GM19467 (cell line): ENCODE results near the gene YWHAH.

Experiments used
- ATAC-seq: cut with Tn5 transposase; IDR thresholded peaks from one replicate; pipeline ENCODE4 v1.9.1; 2021; ENCODE audit warnings: mild to moderate bottlenecking, moderate library complexity; ENCODE audit not compliant: unreplicated experiment

The YWHAH gene

DNA sequence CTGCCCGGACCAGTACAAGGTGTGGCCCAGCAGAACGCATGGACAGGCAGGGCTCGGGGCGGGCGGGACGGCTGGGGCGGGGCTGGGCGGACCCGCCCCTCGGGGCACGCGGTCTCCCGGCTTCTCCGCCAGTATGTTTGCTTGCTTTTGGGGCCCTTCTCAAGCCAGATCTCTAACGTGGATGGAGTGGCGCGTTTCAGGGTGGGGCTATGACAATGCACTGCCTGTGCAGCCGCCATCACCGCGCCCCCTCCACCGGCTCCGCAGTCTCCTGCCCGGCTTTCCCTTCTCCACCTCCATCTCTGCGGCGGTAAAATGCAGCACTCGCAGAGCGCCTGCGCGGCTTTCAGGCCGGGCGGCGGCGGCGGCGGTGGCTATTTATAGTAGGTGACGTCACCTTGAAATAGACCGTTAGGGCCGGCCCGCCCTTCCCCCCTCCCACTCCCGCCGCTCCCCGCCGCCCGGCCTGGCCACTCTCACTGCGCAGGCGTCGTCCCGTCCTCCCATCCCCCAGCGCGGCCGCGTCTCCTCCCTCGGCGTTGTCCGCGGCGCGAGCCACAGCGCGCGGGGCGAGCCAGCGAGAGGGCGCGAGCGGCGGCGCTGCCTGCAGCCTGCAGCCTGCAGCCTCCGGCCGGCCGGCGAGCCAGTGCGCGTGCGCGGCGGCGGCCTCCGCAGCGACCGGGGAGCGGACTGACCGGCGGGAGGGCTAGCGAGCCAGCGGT is at the start of gene YWHAH:
Gene YWHAH, plus strand, starts transcription at position 558 of the 722 bp plus-strand sequence. CDS start 199 bp downstream, outside the sequence.
- peak; percentile 58 for ATAC-seq

DNA sequence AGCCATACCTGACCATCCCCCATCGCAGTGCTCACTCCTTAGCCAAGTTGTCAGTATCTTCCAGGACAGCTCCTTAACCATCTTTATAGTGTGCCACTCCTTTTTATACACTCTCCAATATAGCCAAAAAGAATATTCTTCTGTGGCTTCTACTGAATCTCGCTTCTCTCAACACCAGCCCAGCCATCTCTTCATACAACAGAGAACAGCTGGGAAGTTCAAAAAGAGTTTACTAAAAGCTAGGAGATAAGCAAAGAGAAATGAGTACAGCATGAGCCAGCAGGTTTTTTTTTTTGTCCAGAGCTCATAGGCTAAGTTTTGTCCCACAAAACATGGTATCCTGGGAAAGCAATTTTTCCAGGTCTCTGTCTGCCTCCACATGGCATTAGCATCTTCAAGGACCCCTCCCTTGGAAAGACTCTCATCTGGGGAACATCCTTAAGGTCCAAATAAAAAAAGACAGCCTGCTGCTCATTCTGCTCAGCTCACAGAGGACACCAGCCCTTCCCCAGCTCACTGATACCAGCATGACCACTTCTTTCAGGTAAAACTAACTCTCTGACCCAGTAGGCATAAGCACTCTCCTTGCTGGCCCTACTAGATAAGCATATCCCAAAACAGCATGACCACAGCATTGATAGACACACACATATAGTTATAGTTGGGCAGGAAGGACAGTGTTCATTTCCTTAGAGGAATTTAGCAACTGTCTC is 48.8 kb upstream of the YWHAH start:
- no peak for ATAC-seq

DNA sequence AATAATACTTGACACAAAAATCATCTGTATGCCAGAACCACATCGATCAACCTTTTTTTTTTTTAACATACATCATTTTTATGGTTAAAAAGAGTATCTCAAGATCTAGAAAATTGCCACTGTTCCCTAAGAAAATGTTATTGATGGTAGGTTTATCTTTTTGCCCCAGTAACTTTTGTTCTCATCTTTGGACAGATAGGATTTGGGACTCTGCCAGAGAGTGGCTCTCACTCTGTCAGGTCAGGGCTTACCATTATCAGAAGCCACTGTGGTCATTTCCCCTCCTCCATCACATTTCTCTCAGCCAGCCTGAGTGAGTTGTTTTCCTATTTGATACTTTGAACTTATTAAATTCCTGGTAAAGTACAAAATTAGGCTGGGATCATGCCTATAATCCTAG is 47.9 kb upstream of the YWHAH start:
- no peak for ATAC-seq

DNA sequence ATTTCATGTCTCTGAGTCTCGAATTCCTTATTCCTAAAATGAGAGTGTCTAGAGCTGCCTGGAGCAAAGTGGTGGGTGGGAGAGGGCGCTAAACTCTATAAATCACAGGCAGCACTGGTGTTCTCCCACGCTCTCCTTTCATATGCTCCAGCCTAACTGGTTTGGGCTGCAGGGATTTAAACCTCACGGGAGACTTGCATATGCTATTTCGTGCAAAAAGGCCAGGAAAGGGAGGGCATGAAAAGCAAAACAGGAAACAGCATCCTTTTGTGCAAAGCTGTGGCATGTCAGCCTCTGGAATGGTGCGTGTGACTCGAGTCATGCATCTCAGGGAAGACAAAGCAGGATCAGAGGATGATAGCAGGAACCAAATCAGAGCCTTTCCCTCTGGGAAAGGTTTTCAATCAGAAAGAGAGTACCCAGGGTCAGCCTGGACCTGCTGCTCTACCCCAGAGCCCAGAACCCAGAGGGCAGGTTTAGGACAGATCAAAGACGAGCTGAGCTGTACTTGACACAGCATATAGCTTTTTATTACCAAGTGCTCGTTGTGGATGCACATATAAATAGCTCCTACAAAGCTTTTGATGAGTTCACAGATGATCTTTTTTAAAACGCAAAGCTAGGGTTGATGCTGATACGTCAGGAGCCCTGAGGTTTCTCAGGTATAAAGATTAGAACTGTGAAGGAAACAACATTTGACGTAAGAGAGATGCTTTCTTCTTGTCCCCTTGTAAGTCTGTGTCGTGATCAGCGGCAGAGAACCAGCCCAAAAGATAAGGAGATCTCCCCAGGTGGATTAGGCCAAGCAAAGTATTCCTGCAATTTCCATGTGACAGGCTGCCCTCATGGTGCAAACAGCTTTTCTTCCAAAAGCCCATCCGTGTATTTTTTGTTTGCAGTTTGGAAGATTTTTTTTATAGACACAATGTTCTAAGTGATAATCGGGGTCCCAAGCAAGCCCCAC is 46.2 kb upstream of the YWHAH start:
- no peak for ATAC-seq

DNA sequence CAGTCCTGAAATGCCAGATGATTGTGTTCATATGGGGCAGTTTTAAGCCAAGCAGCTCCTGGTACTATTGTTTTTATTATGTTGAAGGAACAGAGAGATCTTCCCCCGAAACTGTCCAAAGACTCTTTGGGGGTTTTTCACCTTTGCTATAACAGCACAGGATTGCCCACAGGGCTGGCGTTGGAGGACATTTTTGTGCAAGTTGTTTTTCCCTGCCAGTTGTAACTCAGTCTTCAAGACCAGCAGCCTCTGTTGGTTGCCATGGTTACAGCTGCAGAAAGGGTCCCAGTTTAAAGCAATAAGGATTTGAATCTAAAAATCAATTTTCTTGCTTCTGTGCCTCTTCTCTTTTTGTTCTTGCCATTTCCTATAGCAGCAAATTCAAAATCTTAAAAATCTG is 45.4 kb upstream of the YWHAH start:
- no peak for ATAC-seq

DNA sequence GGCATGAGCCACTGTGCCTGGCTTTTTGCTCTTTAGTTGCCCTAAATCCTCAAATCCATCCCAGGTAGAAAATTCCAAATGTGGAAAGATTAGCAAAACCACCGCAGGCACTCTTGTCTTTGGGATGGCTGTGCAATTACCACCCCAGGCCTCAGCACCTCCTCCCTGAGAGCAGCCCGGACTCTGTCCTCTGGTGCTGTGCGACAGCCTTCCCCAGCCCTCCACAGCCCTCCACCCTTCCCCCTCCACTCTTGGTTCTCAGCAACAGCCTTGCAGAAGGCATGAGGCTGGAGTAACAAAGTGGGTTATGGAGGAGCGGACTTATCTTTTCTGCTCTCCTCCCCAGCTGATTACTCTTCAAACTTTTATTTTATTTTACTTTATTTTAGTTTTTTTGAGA is 44.7 kb upstream of the YWHAH start:
- no peak for ATAC-seq

DNA sequence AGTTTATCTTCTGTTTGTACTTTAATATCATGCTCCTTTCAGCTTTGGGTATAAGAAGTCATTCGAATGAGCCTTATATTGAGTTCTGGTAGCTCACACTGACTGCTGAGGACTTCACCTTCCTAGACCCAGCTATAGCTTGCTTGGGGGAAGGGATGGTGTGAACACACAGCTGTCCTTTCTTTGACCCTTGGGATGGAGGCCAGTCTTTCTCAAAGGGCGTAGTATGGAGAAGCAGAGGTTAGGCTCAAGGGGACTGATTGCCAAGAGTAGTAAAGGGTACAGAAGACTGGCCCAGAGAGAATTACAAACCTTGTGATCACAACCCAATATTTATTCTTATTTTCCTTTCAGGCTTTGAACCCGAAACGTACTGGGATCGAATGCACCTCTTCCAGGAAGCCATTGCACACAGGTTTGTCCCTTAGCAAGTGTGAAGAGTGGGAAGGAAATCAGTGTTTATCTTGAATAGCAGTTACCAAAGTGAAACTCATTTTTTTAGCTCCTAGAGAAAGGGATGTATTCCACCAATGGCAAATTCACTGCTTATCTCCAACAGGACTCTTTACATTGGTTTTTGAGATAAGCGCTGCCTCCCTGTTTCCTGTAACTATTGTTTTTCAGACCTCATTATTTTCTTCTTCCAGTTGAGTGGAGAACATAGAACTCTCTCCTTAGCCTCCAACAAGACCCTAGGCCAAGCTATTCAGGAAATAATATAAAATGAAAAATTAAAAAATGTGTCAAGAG is 42.8 kb upstream of the YWHAH start:
- no peak for ATAC-seq

DNA sequence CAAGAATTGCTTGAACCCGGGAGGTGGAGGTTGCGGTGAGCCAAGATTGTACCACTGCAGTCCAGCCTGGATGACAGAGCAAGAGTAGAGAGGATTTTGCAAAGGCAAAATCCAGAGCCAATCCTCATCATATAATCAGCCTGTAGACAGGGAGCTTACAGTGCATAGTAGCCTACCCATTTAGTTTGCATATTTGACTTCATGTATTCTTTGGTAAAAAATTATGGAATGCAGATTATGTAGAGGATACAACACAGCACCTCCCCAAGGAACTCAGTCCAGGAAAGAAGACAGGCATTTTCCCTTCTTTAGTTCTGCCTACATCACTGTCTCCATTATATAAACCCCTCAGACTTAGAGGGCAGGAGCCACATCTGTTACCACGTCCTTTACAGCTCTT is 39.7 kb upstream of the YWHAH start:
- ATAC-seq = no peak

DNA sequence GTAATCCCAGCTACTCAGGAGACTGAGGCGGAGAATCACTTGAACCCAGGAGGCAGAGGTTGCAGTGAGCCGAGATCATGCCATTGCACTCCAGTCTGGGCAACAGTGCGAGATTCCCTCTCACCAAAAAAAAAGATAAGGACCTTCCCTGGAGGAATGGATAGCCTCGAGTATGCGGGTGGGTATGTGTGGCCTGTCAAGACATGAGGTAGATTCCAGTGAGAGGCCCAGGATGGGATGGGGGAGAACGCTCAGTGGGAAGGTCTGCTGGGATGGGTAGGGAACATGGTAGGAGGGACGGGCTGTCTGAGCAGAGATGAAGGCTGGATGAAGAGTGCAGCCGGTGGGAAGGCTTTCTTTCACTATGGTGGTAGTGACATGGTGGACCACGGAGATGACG is 39.0 kb upstream of the YWHAH start:
- ATAC-seq = no peak

DNA sequence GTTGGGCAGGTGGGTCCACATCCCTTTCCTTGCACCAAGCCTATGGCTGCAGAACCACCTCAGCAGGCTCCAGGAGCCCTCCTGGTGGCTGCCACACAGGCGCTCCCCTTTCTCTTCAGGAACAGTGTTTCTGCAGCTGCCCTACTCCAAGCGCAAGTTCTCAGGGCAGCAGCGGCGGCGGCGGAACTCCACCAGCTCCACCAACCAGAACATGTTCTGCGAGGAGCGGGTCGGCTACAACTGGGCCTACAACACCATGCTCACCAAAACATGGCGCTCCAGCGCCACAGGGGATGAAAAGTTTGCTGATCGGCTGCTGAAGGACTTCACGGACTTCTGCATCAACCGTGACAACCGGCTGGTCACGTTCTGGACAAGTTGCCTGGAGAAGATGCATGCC is 38.2 kb upstream of the YWHAH start:
- no peak for ATAC-seq

DNA sequence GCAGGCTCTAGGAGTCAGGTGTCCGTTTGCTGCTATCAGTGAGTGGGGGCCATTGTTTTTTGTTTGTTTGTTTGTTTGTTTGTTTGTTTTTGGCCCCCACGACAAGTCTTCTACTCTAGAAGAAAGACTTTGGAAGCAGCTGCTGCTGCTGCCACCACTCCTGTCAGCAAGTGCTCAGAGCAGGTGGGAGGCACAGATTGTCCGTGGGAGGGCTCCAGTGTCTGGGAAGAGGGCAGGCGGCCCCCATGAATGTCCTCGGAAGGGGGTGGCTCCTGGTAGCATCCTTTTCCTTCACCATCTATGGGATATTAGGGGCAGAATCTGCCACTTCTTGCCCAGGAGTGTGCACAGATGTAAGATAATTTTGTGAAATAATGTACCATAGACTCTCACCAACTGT is 37.8 kb upstream of the YWHAH start:
- no peak for ATAC-seq

DNA sequence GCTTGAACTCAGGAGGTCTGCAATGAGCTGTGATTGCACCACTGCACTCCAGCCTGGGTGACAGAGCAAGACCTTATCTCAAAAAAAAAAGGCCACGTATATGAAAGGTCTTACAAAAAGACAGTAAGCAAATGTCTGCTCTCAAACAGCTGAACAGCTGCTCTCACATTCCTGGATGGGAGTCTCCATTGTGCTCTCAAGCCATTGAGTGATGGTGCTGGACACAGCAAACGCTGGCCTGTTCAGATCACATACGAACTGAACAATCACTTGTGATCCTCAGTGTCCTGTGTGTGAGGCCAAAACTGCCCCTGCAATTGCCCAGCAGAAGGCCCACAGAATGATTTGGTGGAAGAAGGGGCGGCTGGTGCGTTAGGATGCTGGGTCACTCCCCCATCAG is 34.4 kb upstream of the YWHAH start:
- ATAC-seq = no peak

DNA sequence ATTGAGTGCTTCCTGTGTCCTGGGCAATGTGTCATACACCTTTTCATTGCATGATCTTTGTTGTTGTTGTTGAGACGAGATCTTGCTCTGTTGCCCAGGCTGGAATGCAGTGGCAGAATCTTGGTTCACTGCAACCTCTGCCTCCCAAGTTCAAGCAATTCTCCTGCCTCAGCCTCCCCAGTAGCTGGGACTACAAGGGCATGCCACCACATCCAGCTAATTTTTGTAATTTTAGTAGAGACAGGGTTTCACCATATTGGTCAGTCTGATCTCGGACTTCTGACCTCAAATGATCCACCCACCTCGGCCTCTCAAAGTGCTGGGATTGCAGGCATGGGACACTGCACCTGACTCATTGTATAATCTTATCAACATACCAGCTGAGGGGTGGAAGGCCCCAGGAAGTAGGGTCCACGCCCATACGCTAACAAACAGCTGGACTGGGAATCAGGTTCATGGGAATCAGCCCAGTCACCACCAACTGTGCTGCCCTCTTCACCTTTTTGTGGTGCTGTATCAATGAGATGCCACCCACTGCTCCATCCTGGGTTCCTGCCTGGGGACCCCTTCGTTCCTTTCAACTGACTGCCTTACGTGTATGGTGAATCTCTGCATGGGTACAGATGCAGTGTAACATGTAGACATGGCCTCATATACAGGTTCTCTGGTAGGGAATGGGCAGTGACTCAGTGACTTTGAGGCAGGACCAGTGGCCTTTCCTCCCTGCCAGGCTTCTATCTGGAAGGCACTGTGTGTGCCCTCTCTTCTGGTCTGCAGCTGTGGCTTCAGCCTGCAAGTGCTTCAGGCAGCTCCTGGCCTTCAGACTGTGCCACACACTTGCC is 32.5 kb upstream of the YWHAH start:
- ATAC-seq = no peak

DNA sequence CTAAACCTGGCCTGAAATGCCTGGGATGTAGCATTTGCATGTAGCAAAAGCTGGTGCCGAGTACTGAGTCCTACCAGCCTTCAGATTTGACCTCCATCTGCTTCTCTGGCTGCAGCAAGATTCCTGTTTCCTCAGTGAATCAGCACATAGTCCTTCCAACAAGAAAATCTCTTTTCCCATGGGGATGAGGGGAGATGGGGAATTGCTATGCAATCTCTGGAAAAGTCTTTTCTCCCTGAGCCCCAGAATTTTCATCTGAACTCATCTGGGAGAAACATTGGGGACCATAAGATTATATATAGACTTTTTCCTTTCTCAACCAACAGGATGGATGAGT is 32.0 kb upstream of the YWHAH start:
- no peak for ATAC-seq

DNA sequence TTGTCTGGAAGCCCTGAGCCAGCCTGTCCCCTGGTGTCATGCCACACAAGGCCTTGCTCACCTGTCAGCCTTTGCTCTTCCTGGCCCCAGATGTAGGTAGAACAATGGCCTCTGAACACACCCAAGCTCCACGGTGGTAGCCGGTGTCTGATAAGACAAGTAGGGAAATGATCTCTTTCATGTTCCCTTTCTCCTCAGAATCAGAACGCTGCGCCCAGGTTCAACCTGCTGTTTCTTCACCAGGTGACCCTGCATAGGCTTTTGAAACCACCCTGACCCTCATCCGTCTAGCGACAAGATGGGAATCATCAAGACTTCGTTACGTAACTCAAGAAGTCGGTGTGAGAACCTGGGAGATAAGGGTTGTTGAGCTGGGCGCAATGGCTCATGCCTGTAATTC is 28.7 kb upstream of the YWHAH start:
- ATAC-seq = no peak

DNA sequence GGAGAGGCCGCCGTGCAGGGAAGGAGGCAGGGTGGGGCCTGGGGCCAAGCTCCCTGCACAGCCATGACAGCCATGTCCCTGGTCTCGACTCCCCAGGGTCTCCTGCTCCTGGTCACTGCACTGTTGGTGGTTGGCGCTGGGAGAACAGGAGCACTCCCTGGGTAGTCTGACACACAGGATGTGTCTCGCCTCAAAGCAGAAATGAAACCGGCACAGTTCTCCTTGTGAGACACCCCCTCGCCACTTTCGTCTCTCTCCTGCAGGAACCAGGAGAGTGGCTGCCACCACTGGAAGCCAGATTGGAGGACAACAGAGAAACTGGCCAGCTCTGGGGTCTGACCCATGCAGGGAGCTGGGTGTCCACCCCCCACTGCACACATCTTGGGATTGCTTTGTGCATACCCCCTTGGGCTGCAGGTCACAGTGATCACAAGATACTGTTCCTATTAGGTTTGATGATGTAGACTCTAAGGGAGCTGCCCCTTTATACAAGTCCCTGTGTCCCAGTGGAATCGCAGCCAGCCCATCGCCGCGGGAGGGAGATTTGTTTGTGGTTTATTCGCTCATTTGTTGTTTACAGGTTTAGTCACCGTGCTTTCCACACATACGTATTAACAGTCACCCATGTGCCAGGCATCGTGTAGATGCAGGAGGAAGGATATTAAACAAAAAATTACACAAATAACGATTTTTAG is 27.0 kb upstream of the YWHAH start:
- ATAC-seq = peak; percentile 69

DNA sequence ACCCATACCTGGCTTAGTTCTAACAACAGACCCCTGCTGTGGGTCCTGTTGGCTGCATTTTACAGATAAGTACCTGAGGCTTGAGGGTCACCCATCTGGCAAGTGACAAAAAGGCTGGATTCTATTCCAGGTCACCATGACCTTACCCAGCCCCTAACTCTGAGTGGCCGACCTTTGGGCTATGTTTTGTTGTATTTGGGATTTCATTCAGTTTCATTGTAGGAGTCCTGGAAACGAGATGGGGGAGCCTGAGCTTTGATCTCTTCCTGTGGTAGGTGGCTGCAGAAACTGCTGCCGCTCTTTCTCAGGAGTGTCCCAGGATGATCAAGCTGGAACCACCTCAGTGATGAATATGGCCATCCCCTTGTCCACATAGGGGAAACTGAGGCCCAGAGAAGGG is 24.6 kb upstream of the YWHAH start:
- ATAC-seq = no peak

DNA sequence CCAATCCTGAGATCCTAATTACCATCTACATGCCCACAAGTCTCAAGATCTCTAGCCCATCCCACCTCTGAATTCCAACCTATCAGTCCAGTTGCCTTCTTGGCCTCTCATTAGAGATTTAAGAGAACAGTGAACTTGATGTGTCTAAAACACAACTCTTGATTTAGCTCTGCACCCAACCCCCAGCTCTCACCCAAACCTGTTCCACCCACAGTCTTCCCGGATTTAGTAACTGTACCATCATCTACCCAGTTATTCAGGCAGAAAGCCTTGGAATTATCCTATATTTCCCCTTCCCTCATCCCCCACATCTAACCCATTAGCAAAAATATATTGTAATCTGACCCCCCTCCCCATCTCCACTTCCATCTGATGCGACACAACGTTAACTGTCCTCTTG is 24.0 kb upstream of the YWHAH start:
- no peak for ATAC-seq

DNA sequence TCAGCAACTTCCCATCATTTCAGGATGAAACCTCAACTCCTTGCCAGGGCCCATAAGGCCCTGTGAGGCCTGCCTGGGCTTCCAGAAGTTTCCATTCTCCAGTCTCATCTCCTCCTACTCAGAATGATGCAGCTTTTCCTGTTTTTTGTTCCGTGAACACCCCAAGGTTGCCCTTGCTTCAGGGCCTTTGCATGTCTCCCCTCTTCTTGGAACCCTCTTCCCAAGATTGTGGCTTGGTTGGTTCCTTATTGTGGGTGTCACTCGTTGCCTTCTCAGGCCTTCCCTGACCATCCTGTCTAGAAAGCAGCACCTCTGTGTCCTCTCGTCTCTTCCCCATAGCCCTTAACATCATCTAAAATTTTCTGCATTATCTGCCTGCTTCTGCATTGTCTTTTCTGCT is 23.2 kb upstream of the YWHAH start:
- ATAC-seq = no peak
